Trophoblast cell (in vitro differentiated cells and primary cell): ENCODE data around the gene CDH3.

Experiments
- DNase-seq, 2 donors: peaks; one replicate each; pipeline ENCODE4 v3.0.0-alpha.2; 2016
- H2AFZ ChIP-seq: 2 replicates; pipeline ENCODE4 v1.6.1; 2013; ENCODE audit warnings: low read length, moderate library complexity, mild to moderate bottlenecking; ENCODE audit not compliant: insufficient read depth, poor library complexity
- H2AK5ac ChIP-seq: 2 replicates; pipeline ENCODE4 v1.6.1; 2013; ENCODE audit warnings: mild to moderate bottlenecking, low read length
- H2BK120ac ChIP-seq: 2 replicates; pipeline ENCODE4 v1.6.1; 2013; ENCODE audit warnings: low read length, mild to moderate bottlenecking, moderate library complexity; ENCODE audit not compliant: insufficient read depth, poor library complexity
- H2BK12ac ChIP-seq: 2 replicates; pipeline ENCODE4 v1.6.1; 2013; ENCODE audit warnings: mild to moderate bottlenecking, low read length, moderate library complexity
- H2BK5ac ChIP-seq: 2 replicates; pipeline ENCODE4 v1.6.1; 2013; ENCODE audit warnings: low read length, low read depth, moderate library complexity, mild to moderate bottlenecking; ENCODE audit not compliant: poor library complexity
- H3K14ac ChIP-seq: 2 replicates; pipeline ENCODE4 v1.6.1; 2013; ENCODE audit warnings: mild to moderate bottlenecking, low read length
- H3K18ac ChIP-seq: 2 replicates; pipeline ENCODE4 v1.6.1; 2013; ENCODE audit warnings: mild to moderate bottlenecking, low read length
- H3K23ac ChIP-seq: 2 replicates; pipeline ENCODE4 v1.6.1; 2013; ENCODE audit warnings: low read length
- H3K27ac ChIP-seq: 2 replicates; pipeline ENCODE4 v1.5.1; 2013; ENCODE audit warnings: low read depth, mild to moderate bottlenecking, inconsistent platforms, low read length, moderate library complexity
- H3K27me3 ChIP-seq: 2 replicates; pipeline ENCODE4 v1.6.1; 2013; ENCODE audit warnings: inconsistent platforms, mild to moderate bottlenecking, low read length, moderate library complexity; ENCODE audit not compliant: insufficient read depth
- H3K36me3 ChIP-seq, 2 experiments: 1 replicate in 1 of 2; 2 replicates in 1 of 2; pipeline ENCODE4 v1.6.1; 2013; ENCODE audit warnings: low read length in 2 of 2, mild to moderate bottlenecking in 2 of 2, moderate library complexity in 1 of 2; ENCODE audit not compliant: insufficient read depth in 2 of 2, control insufficient read depth in 1 of 2
- H3K4ac ChIP-seq: 2 replicates; pipeline ENCODE4 v1.6.1; 2013; ENCODE audit warnings: low read depth, mild to moderate bottlenecking, low read length, moderate library complexity
- H3K4me1 ChIP-seq, 2 experiments: 1 replicate in 1 of 2; 2 replicates in 1 of 2; pipeline ENCODE4 v1.6.1; 2013; ENCODE audit warnings: low read length in 2 of 2, mild to moderate bottlenecking in 2 of 2, moderate library complexity in 1 of 2; ENCODE audit not compliant: insufficient read depth in 2 of 2, control insufficient read depth in 1 of 2
- H3K4me2 ChIP-seq: 2 replicates; pipeline ENCODE4 v1.6.1; 2013; ENCODE audit warnings: inconsistent platforms, mild to moderate bottlenecking, low read length, moderate library complexity
- H3K4me3 ChIP-seq: 2 replicates; pipeline ENCODE4 v1.5.1; 2013; ENCODE audit warnings: mild to moderate bottlenecking, low read depth, low read length, inconsistent platforms
- H3K79me1 ChIP-seq: one replicate; pipeline ENCODE4 v1.6.1; 2013; ENCODE audit warnings: low read length
- H3K79me2 ChIP-seq: 2 replicates; pipeline ENCODE4 v1.6.1; 2013; ENCODE audit warnings: low read length, mild to moderate bottlenecking; ENCODE audit not compliant: control insufficient read depth, insufficient read depth, poor library complexity
- H3K9ac ChIP-seq: 2 replicates; pipeline ENCODE4 v1.6.1; 2013; ENCODE audit warnings: mild to moderate bottlenecking, low read length
- H3K9me3 ChIP-seq: 2 replicates; pipeline ENCODE4 v1.6.1; 2013; ENCODE audit warnings: low read depth, mild to moderate bottlenecking, control low read depth, inconsistent platforms, low read length; ENCODE audit not compliant: insufficient read depth
- H4K12ac ChIP-seq: 2 replicates; pipeline ENCODE4 v1.6.1; 2013; ENCODE audit warnings: low read depth, mild to moderate bottlenecking, low read length, moderate library complexity
- H4K8ac ChIP-seq: 2 replicates; pipeline ENCODE4 v1.6.1; 2013; ENCODE audit warnings: low read depth, mild to moderate bottlenecking, low read length, moderate library complexity
- H4K91ac ChIP-seq: one replicate; pipeline ENCODE4 v1.6.1; 2013; ENCODE audit warnings: low read depth, mild to moderate bottlenecking, low read length, moderate library complexity
- WGBS: extraction: QIAGEN DNeasy Blood & Tissue Kit; methylation state at CpG from one replicate; pipeline ENCODE4 v1.1.7; 2013; ENCODE audit warnings: missing lambda C conversion rate; ENCODE audit not compliant: insufficient read length, insufficient coverage; ENCODE audit errors: extremely low coverage; 5-methylcytosine and 5-hydroxymethylcytosine counted together

Gene CDH3

DNA sequence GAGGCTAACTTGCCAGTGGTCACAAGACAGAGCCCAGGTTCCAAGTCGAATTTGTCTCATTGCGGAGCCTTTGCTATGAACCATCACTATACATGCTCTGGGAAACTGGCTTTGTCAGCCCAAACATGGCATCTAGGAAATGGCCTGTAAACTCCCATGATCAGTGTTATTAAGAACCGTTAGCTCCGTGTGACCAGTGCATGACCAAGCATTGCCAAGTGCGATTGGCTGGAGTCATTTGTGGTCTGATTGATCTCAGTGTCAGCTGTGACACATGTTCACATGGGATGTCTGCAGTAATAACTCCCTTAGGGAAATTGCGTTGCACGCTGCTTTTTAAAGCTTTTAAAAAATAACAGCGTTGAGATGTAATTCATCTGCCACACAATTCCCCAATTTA lies 18.6 kb upstream of the CDH3 start:
- no peak overlapping the region for H4K8ac ChIP-seq
- no peak overlapping the region for H4K12ac ChIP-seq
- H3K79me1 ChIP-seq = no peaks in the 10 kb centered on the region
- no peaks in the 10 kb centered on the region for H3K36me3 ChIP-seq
- H3K4me3 ChIP-seq = no peak overlapping the region
- H2BK5ac ChIP-seq = no peak overlapping the region
- H3K14ac ChIP-seq = no peak overlapping the region
- H2AFZ ChIP-seq = no peak overlapping the region
- peaks cover 1% of the 10 kb centered on the region for H3K9me3 ChIP-seq
- H3K9ac ChIP-seq = no peak overlapping the region
- no peak overlapping the region for H2BK120ac ChIP-seq
- no peaks in the 10 kb centered on the region for H3K4me1 ChIP-seq
- no peaks in the 10 kb centered on the region for H3K27me3 ChIP-seq
- no peak for DNase-seq
- H3K18ac ChIP-seq = no peak overlapping the region
- no peak overlapping the region for H3K4ac ChIP-seq
- no peaks in the 10 kb centered on the region for H3K79me2 ChIP-seq
- H3K4me2 ChIP-seq = no peak overlapping the region
- H4K91ac ChIP-seq = no peak overlapping the region
- H2AK5ac ChIP-seq = no peak overlapping the region
- H2BK12ac ChIP-seq = no peak overlapping the region
- no peak overlapping the region for H3K27ac ChIP-seq
- no CpG with 5 or more reads among the region's 8 CpGs for WGBS
- H3K23ac ChIP-seq = no peak overlapping the region

DNA sequence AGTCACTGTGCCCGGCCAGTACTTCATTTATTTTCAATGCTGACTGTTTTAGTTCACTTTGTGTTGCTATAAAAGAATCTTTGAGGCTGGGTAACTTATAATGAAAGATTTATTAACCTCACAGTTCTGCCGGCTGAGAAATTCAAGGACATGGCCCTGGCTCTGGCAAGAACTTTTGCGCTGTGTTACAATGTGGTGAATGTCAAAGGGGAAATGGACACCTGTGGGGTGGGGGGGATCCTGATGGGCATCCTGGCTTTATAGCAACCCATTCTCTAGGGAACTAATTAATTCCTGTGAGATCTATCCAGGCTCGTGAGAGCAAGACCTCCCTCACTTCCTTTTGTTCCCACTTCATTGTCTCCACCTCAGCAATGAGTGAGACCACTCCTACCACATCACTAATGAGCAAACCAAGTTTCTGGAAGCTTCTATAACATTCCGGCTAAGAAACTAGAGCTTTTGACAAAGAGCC lies 17.1 kb upstream of the CDH3 start:
- H3K4me3 ChIP-seq = no peak overlapping the region
- no peaks in the 10 kb centered on the region for H3K79me2 ChIP-seq
- no peak for DNase-seq
- no peak overlapping the region for H3K27ac ChIP-seq
- H4K12ac ChIP-seq = no peak overlapping the region
- no peak overlapping the region for H2BK12ac ChIP-seq
- H3K9ac ChIP-seq = no peak overlapping the region
- no peak overlapping the region for H4K91ac ChIP-seq
- H3K79me1 ChIP-seq = no peaks in the 10 kb centered on the region
- H3K14ac ChIP-seq = no peak overlapping the region
- H2BK5ac ChIP-seq = no peak overlapping the region
- no peak overlapping the region for H3K4ac ChIP-seq
- H2BK120ac ChIP-seq = no peak overlapping the region
- no peak overlapping the region for H4K8ac ChIP-seq
- no peak overlapping the region for H3K4me2 ChIP-seq
- H3K23ac ChIP-seq = no peak overlapping the region
- WGBS = no CpG with 5 or more reads among the region's 5 CpGs
- H3K27me3 ChIP-seq = no peaks in the 10 kb centered on the region
- H3K9me3 ChIP-seq = no peaks in the 10 kb centered on the region
- no peak overlapping the region for H3K18ac ChIP-seq
- H2AFZ ChIP-seq = no peak overlapping the region
- no peaks in the 10 kb centered on the region for H3K36me3 ChIP-seq
- no peaks in the 10 kb centered on the region for H3K4me1 ChIP-seq
- no peak overlapping the region for H2AK5ac ChIP-seq

DNA sequence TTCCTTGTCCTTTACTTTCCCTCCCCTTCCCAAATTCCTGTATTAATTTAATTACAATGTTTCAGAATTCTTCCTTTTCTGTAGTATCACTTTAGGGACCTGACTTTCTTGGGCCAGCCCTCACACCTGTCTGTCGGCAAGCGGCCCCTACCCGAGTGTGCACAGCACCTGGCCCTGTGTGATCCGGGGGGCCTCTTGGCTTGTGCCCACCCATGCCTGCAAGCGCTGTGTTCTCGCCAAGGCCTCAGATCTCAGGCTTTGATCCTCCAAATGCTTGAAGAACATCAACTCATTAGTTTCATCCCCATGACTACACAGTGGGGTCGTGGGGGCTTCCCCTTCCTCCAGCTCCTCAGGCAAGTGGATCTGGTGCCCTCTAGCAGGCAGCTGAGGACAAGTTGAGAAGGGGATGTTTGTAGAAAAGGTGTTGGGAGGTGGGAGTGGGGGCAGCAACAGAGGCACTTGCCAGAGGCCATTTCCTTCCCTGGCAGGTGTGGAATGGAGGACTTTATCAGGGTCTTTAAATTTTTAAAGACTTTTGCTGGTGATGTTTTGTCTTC lies 15.7 kb upstream of the CDH3 start:
- no peak overlapping the region for H3K4ac ChIP-seq
- no peak for DNase-seq
- no peak overlapping the region for H3K27ac ChIP-seq
- WGBS = no CpG with 5 or more reads among the region's 7 CpGs
- H2BK5ac ChIP-seq = no peak overlapping the region
- no peak overlapping the region for H3K4me2 ChIP-seq
- no peaks in the 10 kb centered on the region for H3K79me2 ChIP-seq
- H3K9ac ChIP-seq = no peak overlapping the region
- H3K18ac ChIP-seq = no peak overlapping the region
- H3K79me1 ChIP-seq = no peaks in the 10 kb centered on the region
- H3K23ac ChIP-seq = no peak overlapping the region
- H3K4me1 ChIP-seq = no peaks in the 10 kb centered on the region
- H3K9me3 ChIP-seq = no peaks in the 10 kb centered on the region
- H3K36me3 ChIP-seq = no peaks in the 10 kb centered on the region
- H4K91ac ChIP-seq = no peak overlapping the region
- H4K12ac ChIP-seq = no peak overlapping the region
- H3K4me3 ChIP-seq = no peak overlapping the region
- no peak overlapping the region for H2BK12ac ChIP-seq
- H3K27me3 ChIP-seq = no peaks in the 10 kb centered on the region
- H2AK5ac ChIP-seq = no peak overlapping the region
- H2AFZ ChIP-seq = no peak overlapping the region
- H2BK120ac ChIP-seq = no peak overlapping the region
- H3K14ac ChIP-seq = no peak overlapping the region
- no peak overlapping the region for H4K8ac ChIP-seq

DNA sequence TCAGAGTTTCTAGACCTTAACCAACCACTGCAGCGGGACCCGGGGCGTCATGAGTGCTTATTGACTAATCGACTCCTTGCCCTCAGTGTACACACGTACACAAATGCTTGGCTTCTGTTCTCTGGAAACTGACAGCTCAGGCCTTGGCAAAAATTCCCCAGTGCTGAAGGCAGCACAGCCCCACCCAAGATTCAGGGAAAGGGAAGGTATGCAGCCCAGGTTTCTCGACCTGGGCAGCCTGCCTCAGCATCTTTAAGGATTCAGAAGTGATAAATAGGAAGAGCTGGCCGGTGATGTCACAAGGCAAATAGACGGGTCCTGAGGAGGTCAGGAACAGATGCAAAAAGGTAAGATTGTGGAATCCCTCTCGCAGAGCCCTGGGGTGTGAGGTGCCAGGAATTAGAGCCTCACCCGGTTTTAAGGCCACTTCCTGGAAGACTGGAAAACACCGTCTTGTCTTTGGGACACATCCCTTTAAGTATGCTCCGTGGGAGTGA lies 9.0 kb upstream of the CDH3 start:
- H3K4ac ChIP-seq = no peak overlapping the region
- DNase-seq = no peak
- WGBS = no CpG with 5 or more reads among the region's 12 CpGs
- H3K27ac ChIP-seq = no peak overlapping the region
- peak overlapping the region; percentile 70 for H2AK5ac ChIP-seq
- no peak overlapping the region for H4K8ac ChIP-seq
- H3K36me3 ChIP-seq = no peaks in the 10 kb centered on the region
- H3K27me3 ChIP-seq = no peaks in the 10 kb centered on the region
- H2AFZ ChIP-seq = no peak overlapping the region
- no peak overlapping the region for H3K18ac ChIP-seq
- H3K14ac ChIP-seq = no peak overlapping the region
- H3K79me2 ChIP-seq = no peaks in the 10 kb centered on the region
- peaks cover 4% of the 10 kb centered on the region for H3K79me1 ChIP-seq
- H3K4me3 ChIP-seq = no peak overlapping the region
- H3K9me3 ChIP-seq = no peaks in the 10 kb centered on the region
- no peak overlapping the region for H2BK120ac ChIP-seq
- peaks cover 8 to 11% of the 10 kb centered on the region in 2 experiments for H3K4me1 ChIP-seq
- no peak overlapping the region for H3K9ac ChIP-seq
- no peak overlapping the region for H2BK12ac ChIP-seq
- H2BK5ac ChIP-seq = no peak overlapping the region
- H3K4me2 ChIP-seq = no peak overlapping the region
- H4K91ac ChIP-seq = no peak overlapping the region
- no peak overlapping the region for H3K23ac ChIP-seq
- no peak overlapping the region for H4K12ac ChIP-seq
